HG03378 (cell line): ENCODE measurements around the gene ELP4.

Experiments
- ATAC-seq: cut with Tn5 transposase; IDR thresholded peaks from one replicate; pipeline ENCODE4 v1.9.1; 2021; ENCODE audit warnings: mild to moderate bottlenecking, moderate library complexity; ENCODE audit not compliant: unreplicated experiment

Gene ELP4

GRCh38 chr11:31768749-31769640 is 259.4 kb downstream of the ELP4 start:
- no peak for ATAC-seq

GRCh38 chr11:31770011-31770700 is 260.6 kb downstream of the ELP4 start:
- ATAC-seq, result no peak

GRCh38 chr11:31772412-31772811 is 262.8 kb downstream of the ELP4 start:
- ATAC-seq, result no peak

- ATAC-seq, result no peak
These were observed 269.8 kb downstream of the ELP4 start for GRCh38 chr11:31779374-31779791.

- ATAC-seq, result no peak
These were observed 270.5 kb downstream of the ELP4 start for GRCh38 chr11:31780078-31780477.

GRCh38 chr11:31780480-31780971 is 271.0 kb downstream of the ELP4 start:
- ATAC-seq, result no peak

GRCh38 chr11:31782257-31782656 is 272.7 kb downstream of the ELP4 start:
- no peak for ATAC-seq

GRCh38 chr11:31783252-31783651 is 273.7 kb downstream of the ELP4 start:
- no peak for ATAC-seq

GRCh38 chr11:31784611-31785010 is 275.0 kb downstream of the ELP4 start:
- no peak for ATAC-seq

GRCh38 chr11:31786996-31787685 is 277.6 kb downstream of the ELP4 start:
- ATAC-seq, result no peak

GRCh38 chr11:31788085-31788484 is 278.5 kb downstream of the ELP4 start:
- no peak for ATAC-seq

GRCh38 chr11:31790649-31791048 is 281.1 kb downstream of the ELP4 start:
- ATAC-seq, result no peak

GRCh38 chr11:31792036-31792435 is 282.5 kb downstream of the ELP4 start:
- no peak for ATAC-seq

GRCh38 chr11:31792456-31792855 is 282.9 kb downstream of the ELP4 start:
- ATAC-seq, result no peak

GRCh38 chr11:31793264-31793663 is 283.7 kb downstream of the ELP4 start:
- no peak for ATAC-seq

- ATAC-seq, result no peak
These were observed 285.0 kb downstream of the ELP4 start for GRCh38 chr11:31794548-31794947.

- no peak for ATAC-seq
These were observed 286.3 kb downstream of the ELP4 start for GRCh38 chr11:31795706-31796498.

- no peak for ATAC-seq
These were observed 287.1 kb downstream of the ELP4 start for GRCh38 chr11:31796499-31797189.

GRCh38 chr11:31797190-31798056 is 287.9 kb downstream of the ELP4 start:
- no peak for ATAC-seq
